ENCODE data around the gene PTTG2. TPM values are rescaled to one million over a fixed set of nuclear protein-coding genes. Genes with fewer than 3 reads are reported as not detected.

Gene PTTG2
- total RNA-seq, 6 donors from 2014 or later, result 0.43 to 22.0 (median 0.85) TPM; not detected in 2

- WGBS, 2 donors, result 66 to 78% methylated on average over 3 of the region's 3 CpGs
- Histone ChIP-seq H3K4me1 (peaks cover 12 to 30% (median 24%) of the 10 kb centered on the region in 4 donors), H3K27me3 (no peaks in the 10 kb centered on the region), H3K27ac (peak overlapping the region in 1 of 4 donors; percentile 24), H3K36me3 (no peaks in the 10 kb centered on the region), H3K4me3 (no peak overlapping the region), H3K9me3 (no peaks in the 10 kb centered on the region)
- ATAC-seq (ENCODE audit: low FRiP score in 2 of 2) (no peak), DNase-seq (no peak)
- TF ChIP-seq CTCF (IDR thresholded peaks at IDR 0.05) (no peak), EP300 (IDR thresholded peaks at IDR 0.05) (no peak), POLR2AphosphoS5 (IDR thresholded peaks at IDR 0.05) (no peak), POLR2A (IDR thresholded peaks at IDR 0.05) (no peak)
Observed at GRCh38 chr4:37994569-37994968, 34.4 kb downstream of the PTTG2 start.

GRCh38 chr4:37995299-37995821, 35.2 kb downstream of the PTTG2 start:
- peaks cover 8 to 22% (median 21%) of the 10 kb centered on the region in 4 donors for H3K4me1 ChIP-seq
- WGBS, 2 donors, result 91 to 95% methylated on average over 5 of the region's 5 CpGs
- no peak for DNase-seq
- H3K27ac ChIP-seq, result no peak overlapping the region
- H3K4me3 ChIP-seq, result no peak overlapping the region
- no peaks in the 10 kb centered on the region for H3K36me3 ChIP-seq
- TF ChIP-seq POLR2AphosphoS5 (IDR thresholded peaks at IDR 0.05), result no peak
- TF ChIP-seq POLR2A (IDR thresholded peaks at IDR 0.05), result no peak
- TF ChIP-seq EP300 (IDR thresholded peaks at IDR 0.05), result no peak
- no peak for TF ChIP-seq CTCF (IDR thresholded peaks at IDR 0.05)
- no peak for ATAC-seq (ENCODE audit: low FRiP score in 2 of 2)
- H3K27me3 ChIP-seq, result no peaks in the 10 kb centered on the region
- no peaks in the 10 kb centered on the region for H3K9me3 ChIP-seq

GRCh38 chr4:37995981-37996775, 36.0 kb downstream of the PTTG2 start:
- Histone ChIP-seq H3K4me1 (peaks cover 2 to 16% (median 14%) of the 10 kb centered on the region in 4 donors), H3K36me3 (no peaks in the 10 kb centered on the region), H3K27ac (no peak overlapping the region), H3K9me3 (no peaks in the 10 kb centered on the region), H3K4me3 (no peak overlapping the region), H3K27me3 (no peaks in the 10 kb centered on the region)
- WGBS, 2 donors, result 68 to 73% methylated on average over 6 to 7 of the region's 7 CpGs
- ATAC-seq (ENCODE audit: low FRiP score in 2 of 2), result no peak
- DNase-seq, result no peak
- TF ChIP-seq CTCF (IDR thresholded peaks at IDR 0.05) (no peak), POLR2AphosphoS5 (IDR thresholded peaks at IDR 0.05) (no peak), EP300 (IDR thresholded peaks at IDR 0.05) (no peak), POLR2A (IDR thresholded peaks at IDR 0.05) (no peak)

GRCh38 chr4:37998226-37998625, 38.0 kb downstream of the PTTG2 start:
- no peaks in the 10 kb centered on the region for H3K27me3 ChIP-seq
- H3K36me3 ChIP-seq, result no peaks in the 10 kb centered on the region
- H3K9me3 ChIP-seq, result no peaks in the 10 kb centered on the region
- WGBS, 2 donors, result 84 to 88% methylated on average over 9 of the region's 9 CpGs
- H3K27ac ChIP-seq, result no peak overlapping the region
- no peak overlapping the region for H3K4me3 ChIP-seq
- TF ChIP-seq CTCF (IDR thresholded peaks at IDR 0.05), result no peak
- no peak for TF ChIP-seq POLR2AphosphoS5 (IDR thresholded peaks at IDR 0.05)
- no peak for TF ChIP-seq EP300 (IDR thresholded peaks at IDR 0.05)
- no peak for TF ChIP-seq POLR2A (IDR thresholded peaks at IDR 0.05)
- DNase-seq (peak in 1 of 2 donors; percentile 14), ATAC-seq (ENCODE audit: low FRiP score in 2 of 2) (no peak)
- H3K4me1 ChIP-seq, result peaks cover 2 to 17% (median 10%) of the 10 kb centered on the region in 4 donors

Data from upper lobe of left lung (tissue), 6 donors.